Suppressor macrophage treated with lipopolysaccharide for 1 hour (primary cell): ENCODE results near the gene STX16.
"Not testable (repeated sequence)": the region's sequence is repeated elsewhere in the genome, so short reads cannot be mapped to it uniquely, and the experiment has no call there.

ENCODE experiments used
- DNase-seq, 3 donors: peaks; one replicate each; pipeline ENCODE4 v3.0.0-alpha.2; 2020 to 2022

Gene STX16

DNA sequence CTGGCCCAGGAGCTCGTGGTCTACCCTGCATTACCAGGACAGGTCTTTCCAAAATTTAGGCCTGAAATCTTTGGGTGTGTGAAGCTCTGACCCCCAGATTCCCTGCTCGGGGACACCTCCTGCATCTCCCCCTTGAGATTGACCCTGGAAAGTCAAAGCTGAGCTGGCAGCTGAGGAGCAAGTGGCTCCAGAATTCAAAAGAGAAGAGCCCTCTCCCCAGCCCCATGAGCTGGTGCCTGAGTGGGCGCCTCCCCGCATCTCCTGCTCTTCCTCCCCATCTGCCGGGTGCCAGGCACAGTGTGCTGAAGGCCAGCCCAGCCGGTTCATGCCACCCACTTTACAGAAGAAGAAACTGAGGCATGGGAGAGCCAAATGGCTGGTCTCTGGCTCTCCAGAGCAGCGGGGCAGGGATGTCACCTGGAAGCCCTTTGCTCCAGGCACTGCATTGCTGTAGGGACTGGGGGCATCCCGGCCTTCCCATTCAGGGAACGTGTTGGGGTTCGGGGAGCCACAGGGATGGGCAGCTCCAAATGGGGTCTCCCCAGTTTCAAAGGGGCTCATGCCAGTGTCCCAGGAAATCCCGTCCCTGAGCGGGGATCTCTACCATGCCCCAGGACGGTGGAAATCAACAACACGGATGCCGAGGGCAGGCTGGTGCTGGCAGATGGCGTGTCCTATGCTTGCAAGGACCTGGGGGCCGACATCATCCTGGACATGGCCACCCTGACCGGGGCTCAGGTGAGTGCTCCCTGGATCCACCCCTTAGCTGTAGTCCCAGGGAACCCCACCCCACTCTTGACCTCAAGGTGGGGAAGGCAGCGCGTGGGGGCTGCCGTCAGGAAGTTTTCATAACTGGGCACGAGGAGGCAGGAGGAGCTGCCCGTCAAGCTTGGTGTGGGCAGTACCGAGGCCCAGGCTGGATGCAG lies 62.0 kb downstream of the STX16 start:
- DNase-seq, result no peak

DNA sequence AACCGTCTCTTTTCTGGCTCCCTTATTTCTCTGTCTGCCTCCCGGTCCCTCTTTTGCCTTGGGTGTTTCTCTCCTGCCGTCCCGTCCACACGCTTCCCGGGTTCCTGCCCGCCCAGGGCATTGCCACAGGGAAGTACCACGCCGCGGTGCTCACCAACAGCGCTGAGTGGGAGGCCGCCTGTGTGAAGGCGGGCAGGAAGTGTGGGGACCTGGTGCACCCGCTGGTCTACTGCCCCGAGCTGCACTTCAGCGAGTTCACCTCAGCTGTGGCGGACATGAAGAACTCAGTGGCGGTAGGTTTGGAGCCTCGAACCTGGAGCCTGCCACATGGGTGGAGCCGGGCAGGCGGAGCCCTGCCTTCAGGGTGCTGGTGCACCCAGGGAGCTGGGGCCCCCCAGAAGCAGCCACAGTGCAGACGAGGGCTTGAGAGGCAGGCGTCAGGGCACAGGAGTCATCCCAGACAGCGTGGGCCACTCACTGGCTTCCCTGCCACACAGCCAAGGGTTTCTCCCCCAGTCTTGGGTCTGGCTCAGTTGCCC lies 62.8 kb downstream of the STX16 start:
- DNase-seq, result no peak

- DNase-seq, result no peak
Observed at GRCh38 chr20:58714340-58714922, 63.3 kb downstream of the STX16 start.

DNA sequence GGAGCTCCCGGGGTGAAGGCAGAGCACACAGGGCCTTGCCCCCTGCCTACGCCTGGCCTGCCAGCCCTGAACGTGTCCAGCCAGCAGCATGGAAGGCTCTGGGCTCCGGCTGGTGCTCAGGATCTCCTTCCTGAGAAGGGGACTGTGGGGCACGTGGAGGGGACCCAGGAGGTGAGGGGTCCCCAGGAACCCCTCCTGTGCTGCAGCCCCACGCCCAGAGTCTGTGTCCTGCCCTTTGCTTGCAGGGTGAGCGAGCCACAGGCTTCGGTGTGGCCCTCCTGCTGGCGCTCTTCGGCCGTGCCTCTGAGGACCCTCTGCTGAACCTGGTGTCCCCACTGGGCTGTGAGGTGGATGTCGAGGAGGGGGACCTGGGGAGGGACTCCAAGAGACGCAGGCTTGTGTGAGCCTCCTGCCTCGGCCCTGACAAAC lies 63.9 kb downstream of the STX16 start:
- no peak for DNase-seq

DNA sequence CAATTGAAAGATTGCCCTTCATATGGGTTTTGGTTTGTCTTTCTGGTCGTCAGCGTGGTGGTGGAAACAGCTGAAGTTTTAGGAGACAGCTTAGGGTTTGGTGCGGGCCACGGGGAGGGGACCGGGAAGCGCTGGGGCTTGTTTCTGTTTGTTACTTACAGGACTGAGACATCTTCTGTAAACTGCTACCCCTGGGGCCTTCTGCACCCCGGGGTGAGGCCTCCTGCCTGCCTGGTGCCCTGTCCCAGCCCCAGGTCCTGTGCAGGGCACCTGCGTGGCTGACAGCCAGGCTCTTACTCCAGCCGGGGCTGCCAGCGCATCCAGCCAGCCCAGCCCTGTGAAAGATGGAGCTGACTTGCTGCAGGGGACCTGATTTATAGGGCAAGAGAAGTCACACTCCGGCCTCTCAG lies 64.3 kb downstream of the STX16 start:
- no peak for DNase-seq

GRCh38 chr20:58715801-58716475 lies 64.9 kb downstream of the STX16 start:
- no peak for DNase-seq

GRCh38 chr20:58716476-58717277 lies 65.6 kb downstream of the STX16 start:
- DNase-seq, result no peak

GRCh38 chr20:58717278-58718091 lies 66.4 kb downstream of the STX16 start:
- DNase-seq, result no peak

- DNase-seq, result no peak
Observed at GRCh38 chr20:58718121-58718563, 67.1 kb downstream of the STX16 start.

- DNase-seq, result no peak
Observed at GRCh38 chr20:58718729-58719128, 67.6 kb downstream of the STX16 start.

DNA sequence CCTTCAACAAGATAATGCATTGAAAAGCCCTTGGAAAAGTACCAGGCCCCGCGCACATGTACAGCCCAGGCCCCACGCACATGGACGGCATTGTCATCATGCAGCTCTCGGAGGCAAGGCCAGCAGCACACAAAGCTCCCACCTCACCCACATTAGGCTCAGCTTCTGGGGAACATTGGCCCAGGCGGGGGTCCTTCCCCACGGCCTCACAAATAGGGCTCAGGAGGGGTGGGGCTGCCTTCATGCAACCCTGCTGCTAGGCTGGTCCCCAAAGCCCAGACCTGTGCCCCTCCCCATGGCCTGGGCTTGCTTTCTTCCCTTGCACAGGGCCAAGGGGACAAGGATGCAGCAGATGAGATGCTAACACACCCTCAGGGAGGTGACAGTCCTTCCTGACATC lies 68.2 kb downstream of the STX16 start:
- DNase-seq, result no peak

GRCh38 chr20:58719971-58720371 lies 68.9 kb downstream of the STX16 start:
- DNase-seq, result no peak

- DNase-seq, result no peak
Observed at GRCh38 chr20:58720890-58721289, 69.8 kb downstream of the STX16 start.

DNA sequence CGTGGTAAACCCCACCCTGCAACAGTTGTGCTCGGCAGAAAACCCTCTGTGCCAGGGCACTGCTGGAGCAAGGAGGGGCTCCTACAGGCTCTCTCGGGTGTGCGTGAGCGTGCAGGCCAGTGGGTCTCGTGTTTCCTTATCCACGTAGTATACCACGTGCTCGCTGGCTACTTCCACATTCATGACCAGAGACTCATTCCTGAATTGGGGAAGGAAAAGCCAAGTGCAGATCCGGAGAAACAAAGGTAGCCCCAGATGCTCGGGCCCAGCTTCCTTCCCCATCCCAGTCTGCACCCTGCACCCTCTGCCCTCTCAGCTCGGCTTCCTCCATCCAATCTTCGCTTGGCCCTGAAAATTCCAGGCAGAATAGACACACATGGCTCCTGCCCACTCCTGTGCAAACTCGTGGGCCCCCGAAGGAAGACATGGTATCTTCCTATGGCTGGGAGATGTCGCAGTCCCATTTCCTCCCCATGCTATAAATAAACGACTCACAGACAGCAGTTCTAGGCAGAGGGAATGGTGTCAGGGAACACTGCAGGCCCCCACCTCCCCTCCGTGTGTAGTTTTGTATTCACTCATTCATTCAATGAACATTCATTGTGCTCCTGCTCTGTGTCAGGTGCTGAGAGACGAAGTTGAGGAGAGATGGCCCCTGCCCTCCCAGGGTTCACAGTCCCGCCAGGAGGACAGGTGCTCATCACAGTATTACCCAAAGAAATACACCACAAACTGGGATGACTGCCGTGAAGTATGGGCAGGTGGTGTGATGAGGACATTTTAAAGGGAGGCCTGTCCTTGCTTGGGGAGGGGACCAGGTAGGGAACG lies 71.1 kb downstream of the STX16 start:
- DNase-seq, result peak; percentile 30 to 45 (median 40)

- peak; percentile 24 to 41 (median 34) for DNase-seq
Observed at GRCh38 chr20:58722877-58723627, 72.0 kb downstream of the STX16 start.

GRCh38 chr20:58723628-58723984 lies 72.5 kb downstream of the STX16 start:
- DNase-seq, result no peak

- not testable (repeated sequence) for DNase-seq
Observed at GRCh38 chr20:58726156-58726555, 75.1 kb downstream of the STX16 start.
